GM06990 (cell line): ENCODE data around the gene COPRS.
"Not testable (repeated sequence)": the region's sequence is repeated elsewhere in the genome, so short reads cannot be mapped to it uniquely, and the experiment has no call there.

ENCODE experiments used
- DNase-seq: peaks from one replicate; pipeline ENCODE4 v3.0.0-alpha.2; 2011; ENCODE audit not compliant: insufficient read length; ENCODE audit errors: extremely low read depth
- H3K27me3 ChIP-seq: replicated peaks from 2 replicates; pipeline ENCODE4 v1.6.0; 2011; ENCODE audit warnings: low read length; ENCODE audit not compliant: control insufficient read depth, insufficient read depth
- H3K36me3 ChIP-seq: 2 replicates; pipeline ENCODE4 v1.5.1; 2011; ENCODE audit warnings: low read length; ENCODE audit not compliant: control insufficient read depth, insufficient read depth
- H3K4me3 ChIP-seq: replicated peaks from 2 replicates; pipeline ENCODE4 v1.5.1; 2011; ENCODE audit warnings: low read depth, mild to moderate bottlenecking, control low read depth, low read length
- CTCF ChIP-seq: IDR thresholded peaks from 2 replicates; pipeline ENCODE4 v1.5.1; 2011; ENCODE audit warnings: low read length, control low read depth, mild to moderate bottlenecking, inconsistent platforms; ENCODE audit not compliant: insufficient read depth, poor library complexity, severe bottlenecking

COPRS gene

GRCh38 chr17:31811101-31811500 is 47.9 kb downstream of the COPRS start:
- TF ChIP-seq CTCF = no peak
- Histone ChIP-seq H3K4me3 (no peak overlapping the region), H3K36me3 (no peaks in the 10 kb centered on the region), H3K27me3 (no peaks in the 10 kb centered on the region)
- DNase-seq = no peak

GRCh38 chr17:31809876-31810275 is 49.2 kb downstream of the COPRS start:
- not testable (repeated sequence) for H3K27me3 ChIP-seq, H3K36me3 ChIP-seq, H3K4me3 ChIP-seq, DNase-seq

- no peaks in the 10 kb centered on the region for H3K36me3 ChIP-seq
- no peaks in the 10 kb centered on the region for H3K27me3 ChIP-seq
- no peak overlapping the region for H3K4me3 ChIP-seq
- no peak for TF ChIP-seq CTCF
- no peak for DNase-seq
Measured at GRCh38 chr17:31808521-31809050, 50.5 kb downstream of the COPRS start.

GRCh38 chr17:31807846-31808245 is 51.2 kb downstream of the COPRS start:
- no peak overlapping the region for H3K4me3 ChIP-seq
- TF ChIP-seq CTCF = no peak
- no peaks in the 10 kb centered on the region for H3K27me3 ChIP-seq
- DNase-seq = no peak
- no peaks in the 10 kb centered on the region for H3K36me3 ChIP-seq

- Histone ChIP-seq H3K4me3 (no peak overlapping the region), H3K27me3 (no peaks in the 10 kb centered on the region), H3K36me3 (no peaks in the 10 kb centered on the region)
- TF ChIP-seq CTCF = no peak
- DNase-seq = no peak
Measured at GRCh38 chr17:31806921-31807320, 52.1 kb downstream of the COPRS start.

- DNase-seq = no peak
- Histone ChIP-seq H3K4me3 (no peak overlapping the region), H3K36me3 (no peaks in the 10 kb centered on the region), H3K27me3 (no peaks in the 10 kb centered on the region)
- TF ChIP-seq CTCF = no peak
Measured at GRCh38 chr17:31803494-31804213, 55.4 kb downstream of the COPRS start.
